ENCODE data around the gene AFAP1L1. TPM values are rescaled to one million over a fixed set of nuclear protein-coding genes. Genes with fewer than 3 reads are reported as not detected.

AFAP1L1 gene
- total and polyA plus RNA-seq, 9 of the 15 experiments (the other 6 are each of a cell fraction or from before 2014, with no cell fraction given) = 0.01 to 0.12 (median 0.03) TPM; not detected in 4

- no peak for TF ChIP-seq UBTF (IDR thresholded peaks at IDR 0.05; ENCODE audit: borderline replicate concordance in 1 of 2, low read depth in 2 of 2, low read length in 2 of 2)
- TF ChIP-seq ZNF668 (CRISPR knock-in tag; IDR thresholded peaks at IDR 0.05) = no peak
- TF ChIP-seq RBM39 (optimal IDR thresholded peaks at IDR 0.05; ENCODE audit: low read depth, low read length) = no peak
- no peak for TF ChIP-seq CBX2 (IDR thresholded peaks at IDR 0.05; ENCODE audit: insufficient read depth, low read length, poor library complexity, severe bottlenecking)
- TF ChIP-seq ELF2 (CRISPR knock-in tag; IDR thresholded peaks at IDR 0.05) = no peak
- TF ChIP-seq ZNF778 (CRISPR knock-in tag; IDR thresholded peaks at IDR 0.05) = no peak
- TF ChIP-seq ZZZ3 (IDR thresholded peaks at IDR 0.05) = no peak
- no peak for TF ChIP-seq ZBTB8A (IDR thresholded peaks at IDR 0.05; ENCODE audit: partially characterized antibody)
- no peak for TF ChIP-seq JUN (IDR thresholded peaks at IDR 0.05; ENCODE audit: borderline replicate concordance, low read depth, low read length)
- TF ChIP-seq JUN (CRISPR knock-in tag; IDR thresholded peaks at IDR 0.05; ENCODE audit: borderline replicate concordance) = no peak
- TF ChIP-seq JUND (IDR thresholded peaks at IDR 0.05; ENCODE audit: borderline replicate concordance, low read depth, low read length) = peak; percentile 74
- TF ChIP-seq JUND (tag; IDR thresholded peaks at IDR 0.05; ENCODE audit: borderline replicate concordance, low read depth, low read length) = no peak
- TF ChIP-seq NFIC (IDR thresholded peaks at IDR 0.05) = no peak
- TF ChIP-seq PHF20 (IDR thresholded peaks at IDR 0.05; ENCODE audit: partially characterized antibody) = peak; percentile 41
- TF ChIP-seq HIVEP1 (CRISPR knock-in tag; IDR thresholded peaks at IDR 0.05) = no peak
- no peak for TF ChIP-seq PATZ1 (CRISPR knock-in tag; IDR thresholded peaks at IDR 0.05; ENCODE audit: borderline replicate concordance)
- no peak for TF ChIP-seq SMAD1 (IDR thresholded peaks at IDR 0.05; ENCODE audit: low read depth, low read length, partially characterized antibody)
- TF ChIP-seq CEBPB (tag; IDR thresholded peaks at IDR 0.05) = no peak
- TF ChIP-seq ZKSCAN8 (CRISPR knock-in tag; IDR thresholded peaks at IDR 0.05) = no peak
- TF ChIP-seq MLLT1 (IDR thresholded peaks at IDR 0.05) = no peak
- TF ChIP-seq ZNF780A (CRISPR knock-in tag; IDR thresholded peaks at IDR 0.05) = no peak
Measured at GRCh38 chr5:149357370-149358293, 86.0 kb downstream of the AFAP1L1 start, which contains the start of gene PCYOX1L (continued).

All from K562 (cell line).